ENCODE results near the gene COL5A2. TPM values are rescaled to one million over a fixed set of nuclear protein-coding genes. Genes with fewer than 3 reads are reported as not detected.
A peak's percentile ranks its signal among the peaks of the same experiment; 100 is the strongest.

The COL5A2 gene
- total RNA-seq, 1 donor from 2014 or later: 23.7 TPM

GRCh38 chr2:189183170-189183569 lies 3.6 kb upstream of the COL5A2 start:
- peaks cover 2% of the 10 kb centered on the region for H3K9me3 Mint-ChIP-seq (ENCODE audit: unreplicated experiment)
- H3K4me1 Mint-ChIP-seq (ENCODE audit: low read depth, unreplicated experiment): peaks cover 25% of the 10 kb centered on the region
- H3K4me3 Mint-ChIP-seq (ENCODE audit: unreplicated experiment): no peak overlapping the region
- no peak for TF ChIP-seq CTCF (IDR thresholded peaks at IDR 0.05; ENCODE audit: partially characterized antibody, unreplicated experiment)
- H3K36me3 Mint-ChIP-seq (ENCODE audit: unreplicated experiment): no peaks in the 10 kb centered on the region
- H3K27me3 Mint-ChIP-seq (ENCODE audit: unreplicated experiment): no peaks in the 10 kb centered on the region
- DNase-seq: no peak
- H3K27ac Mint-ChIP-seq (ENCODE audit: unreplicated experiment): no peak overlapping the region

GRCh38 chr2:189181706-189182105 lies 2.1 kb upstream of the COL5A2 start:
- no peak for TF ChIP-seq CTCF (IDR thresholded peaks at IDR 0.05; ENCODE audit: partially characterized antibody, unreplicated experiment)
- Mint-ChIP-seq H3K4me3 (ENCODE audit: unreplicated experiment) (no peak overlapping the region), H3K27ac (ENCODE audit: unreplicated experiment) (no peak overlapping the region), H3K36me3 (ENCODE audit: unreplicated experiment) (no peaks in the 10 kb centered on the region), H3K27me3 (ENCODE audit: unreplicated experiment) (no peaks in the 10 kb centered on the region), H3K9me3 (ENCODE audit: unreplicated experiment) (peaks cover 2% of the 10 kb centered on the region), H3K4me1 (ENCODE audit: low read depth, unreplicated experiment) (peaks cover 25% of the 10 kb centered on the region)
- no peak for DNase-seq

DNA sequence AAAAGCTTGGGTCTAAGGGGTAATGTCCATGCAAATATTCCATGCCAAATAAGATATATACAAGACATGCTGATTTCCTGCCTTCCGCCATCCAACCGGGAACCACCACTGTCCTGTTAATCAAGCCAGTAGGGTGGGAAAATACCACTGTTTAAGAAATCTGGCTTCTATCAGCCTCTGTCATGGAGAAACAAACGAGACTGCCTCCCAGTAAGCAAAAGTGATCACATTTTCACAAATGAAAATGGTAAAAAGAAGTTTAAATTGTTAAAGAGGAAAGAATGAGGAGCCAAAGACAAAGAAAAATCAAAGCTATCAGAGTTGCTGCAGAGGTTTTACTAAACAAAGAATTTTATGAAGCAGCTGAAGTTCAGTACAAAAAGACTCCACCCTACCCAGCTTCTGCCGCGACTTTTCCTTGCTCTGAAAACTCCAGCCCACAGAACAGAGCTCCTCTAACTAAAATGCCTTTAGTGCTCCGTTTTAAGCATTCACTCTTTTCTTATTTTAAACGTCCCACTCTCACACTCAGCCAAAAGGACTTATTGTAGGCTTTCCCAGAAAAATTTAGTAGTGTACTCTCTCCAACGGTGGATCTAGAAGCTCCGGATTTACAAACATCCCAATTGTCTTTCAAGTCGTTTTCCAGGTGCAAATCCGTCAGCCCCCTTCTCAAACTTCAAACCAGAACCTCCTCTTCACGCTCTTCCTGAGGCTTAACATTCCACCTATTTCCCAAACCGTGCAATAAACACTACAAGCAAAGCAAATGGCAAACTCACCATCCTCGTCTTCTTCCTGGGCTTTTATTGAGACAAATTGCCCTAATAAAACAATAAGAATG lies 613 bp downstream of the COL5A2 start:
- peak overlapping the region; percentile 89 for H3K4me3 Mint-ChIP-seq (ENCODE audit: unreplicated experiment)
- no peak for DNase-seq
- peaks cover 2% of the 10 kb centered on the region for H3K9me3 Mint-ChIP-seq (ENCODE audit: unreplicated experiment)
- H3K27me3 Mint-ChIP-seq (ENCODE audit: unreplicated experiment): no peaks in the 10 kb centered on the region
- peak overlapping the region; percentile 48 for H3K27ac Mint-ChIP-seq (ENCODE audit: unreplicated experiment)
- TF ChIP-seq CTCF (IDR thresholded peaks at IDR 0.05; ENCODE audit: partially characterized antibody, unreplicated experiment): no peak
- H3K4me1 Mint-ChIP-seq (ENCODE audit: low read depth, unreplicated experiment): peaks cover 25% of the 10 kb centered on the region
- no peaks in the 10 kb centered on the region for H3K36me3 Mint-ChIP-seq (ENCODE audit: unreplicated experiment)

GRCh38 chr2:189178054-189178453 lies 1.5 kb downstream of the COL5A2 start:
- H3K27me3 Mint-ChIP-seq (ENCODE audit: unreplicated experiment): no peaks in the 10 kb centered on the region
- peaks cover 25% of the 10 kb centered on the region for H3K4me1 Mint-ChIP-seq (ENCODE audit: low read depth, unreplicated experiment)
- no peaks in the 10 kb centered on the region for H3K36me3 Mint-ChIP-seq (ENCODE audit: unreplicated experiment)
- H3K4me3 Mint-ChIP-seq (ENCODE audit: unreplicated experiment): peak overlapping the region; percentile 72
- peak; percentile 29 for TF ChIP-seq CTCF (IDR thresholded peaks at IDR 0.05; ENCODE audit: partially characterized antibody, unreplicated experiment)
- no peak for DNase-seq
- no peak overlapping the region for H3K27ac Mint-ChIP-seq (ENCODE audit: unreplicated experiment)
- H3K9me3 Mint-ChIP-seq (ENCODE audit: unreplicated experiment): peaks cover 2% of the 10 kb centered on the region

- H3K27ac Mint-ChIP-seq (ENCODE audit: unreplicated experiment): no peak overlapping the region
- no peaks in the 10 kb centered on the region for H3K36me3 Mint-ChIP-seq (ENCODE audit: unreplicated experiment)
- peaks cover 25% of the 10 kb centered on the region for H3K4me1 Mint-ChIP-seq (ENCODE audit: low read depth, unreplicated experiment)
- H3K9me3 Mint-ChIP-seq (ENCODE audit: unreplicated experiment): no peaks in the 10 kb centered on the region
- no peaks in the 10 kb centered on the region for H3K27me3 Mint-ChIP-seq (ENCODE audit: unreplicated experiment)
- H3K4me3 Mint-ChIP-seq (ENCODE audit: unreplicated experiment): no peak overlapping the region
- no peak for DNase-seq
- TF ChIP-seq CTCF (IDR thresholded peaks at IDR 0.05; ENCODE audit: partially characterized antibody, unreplicated experiment): no peak
These were observed 2.2 kb downstream of the COL5A2 start for GRCh38 chr2:189177251-189177840.
